AG04450 (cell line): ENCODE data around the gene MICALL2. TPM values are rescaled to one million over a fixed set of nuclear protein-coding genes. Genes with fewer than 3 reads are reported as not detected.

ENCODE experiments used
- CTCF ChIA-PET: fragments of 300-600, 350-600 bp; formaldehyde crosslinking; extraction: SDS; loops from one replicate; lab custom pipeline; 2022; ENCODE audit warnings: antibody characterized with exemption, inconsistent platforms; lab: Charles Lee
- POLR2A ChIA-PET: fragments of 350-600 bp; formaldehyde crosslinking; extraction: SDS; loops from one replicate; lab custom pipeline; 2021; ENCODE audit warnings: antibody characterized with exemption, inconsistent platforms; lab: Yijun Ruan, JAX
- DNase-seq: peaks from one replicate; pipeline ENCODE4 v3.0.0-alpha.2; 2011; ENCODE audit warnings: low read depth, low spot score
- H3K27ac ChIP-seq: one replicate; pipeline ENCODE4 v1.5.1; 2012; ENCODE audit warnings: low read depth, low read length, control low read depth
- H3K27me3 ChIP-seq: one replicate; pipeline ENCODE4 v1.6.0; 2012; ENCODE audit warnings: low read length; ENCODE audit not compliant: control insufficient read depth, insufficient read depth
- H3K4me3 ChIP-seq: 2 replicates; pipeline ENCODE4 v1.5.1; 2011; ENCODE audit warnings: mild to moderate bottlenecking, low read depth, low read length, control low read depth
- H3K9me3 ChIP-seq: 2 replicates; pipeline ENCODE4 v1.5.1; 2012; ENCODE audit warnings: low read length; ENCODE audit not compliant: control insufficient read depth, insufficient read depth
- polyA plus RNA-seq: library from polyadenylated mRNA; depleted of rRNA; stranded (reverse); fragments of >200 nt; gene quantifications from 2 replicates; pipeline ENCODE4 v1.2.3, GENCODE V29; 2011
- TF ChIP-seq, protein P1 (sequence below): IDR thresholded peaks from 2 replicates; pipeline ENCODE4 v1.5.1; 2011; ENCODE audit warnings: low read depth, low read length, control low read depth, inconsistent platforms

The MICALL2 gene
- polyA plus RNA-seq, 1 experiment: 8.5 TPM

DNA sequence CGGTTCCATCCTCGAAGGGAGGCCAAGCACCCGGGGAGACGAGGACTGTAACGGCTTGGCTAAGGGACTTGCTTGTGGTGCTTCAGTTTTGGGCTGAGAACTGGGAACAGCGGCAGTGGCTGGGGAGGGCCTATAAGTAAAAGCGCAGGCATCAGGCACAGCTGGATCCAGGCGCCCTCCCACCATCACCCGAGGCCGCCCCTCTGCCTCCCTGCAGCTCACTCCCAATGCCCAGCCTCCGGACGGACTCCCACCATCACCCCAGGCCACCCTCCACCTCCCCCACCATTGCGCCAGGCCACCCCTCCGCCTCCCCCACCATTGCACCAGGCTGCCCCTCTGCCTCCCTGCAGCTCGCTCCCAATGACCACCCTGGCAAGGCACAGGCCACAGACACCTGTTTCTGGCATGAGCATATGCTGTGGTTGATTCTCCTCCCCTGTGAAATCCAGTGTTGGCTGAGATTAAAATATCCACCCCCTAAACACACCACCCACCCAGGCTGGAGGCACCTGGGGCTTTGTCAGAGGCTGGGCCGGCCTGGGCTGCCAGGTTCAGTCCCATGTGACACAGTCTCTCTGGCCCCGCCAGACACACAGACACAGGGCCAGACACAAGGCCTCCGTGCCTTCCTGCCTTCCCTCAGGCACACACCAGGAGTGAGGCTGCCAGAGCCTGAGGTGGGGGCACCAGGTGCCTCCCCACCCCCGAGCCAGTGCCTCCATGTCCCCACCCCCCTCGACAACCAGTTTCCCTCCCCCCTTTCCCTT lies 16.7 kb downstream of the MICALL2 start:
- TF ChIP-seq, protein P1, sequence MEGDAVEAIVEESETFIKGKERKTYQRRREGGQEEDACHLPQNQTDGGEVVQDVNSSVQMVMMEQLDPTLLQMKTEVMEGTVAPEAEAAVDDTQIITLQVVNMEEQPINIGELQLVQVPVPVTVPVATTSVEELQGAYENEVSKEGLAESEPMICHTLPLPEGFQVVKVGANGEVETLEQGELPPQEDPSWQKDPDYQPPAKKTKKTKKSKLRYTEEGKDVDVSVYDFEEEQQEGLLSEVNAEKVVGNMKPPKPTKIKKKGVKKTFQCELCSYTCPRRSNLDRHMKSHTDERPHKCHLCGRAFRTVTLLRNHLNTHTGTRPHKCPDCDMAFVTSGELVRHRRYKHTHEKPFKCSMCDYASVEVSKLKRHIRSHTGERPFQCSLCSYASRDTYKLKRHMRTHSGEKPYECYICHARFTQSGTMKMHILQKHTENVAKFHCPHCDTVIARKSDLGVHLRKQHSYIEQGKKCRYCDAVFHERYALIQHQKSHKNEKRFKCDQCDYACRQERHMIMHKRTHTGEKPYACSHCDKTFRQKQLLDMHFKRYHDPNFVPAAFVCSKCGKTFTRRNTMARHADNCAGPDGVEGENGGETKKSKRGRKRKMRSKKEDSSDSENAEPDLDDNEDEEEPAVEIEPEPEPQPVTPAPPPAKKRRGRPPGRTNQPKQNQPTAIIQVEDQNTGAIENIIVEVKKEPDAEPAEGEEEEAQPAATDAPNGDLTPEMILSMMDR: no peak
- Histone ChIP-seq H3K9me3 (peaks cover 5% of the 10 kb centered on the region; the same call in 1 of the 2 replicates), H3K27ac (no peak overlapping the region), H3K27me3 (no peaks in the 10 kb centered on the region), H3K4me3 (no peak overlapping the region)
- ChIA-PET CTCF (interaction anchor here (0.6 to 2.6 kb wide), 3 partner anchors 10 to 129 kb away, joined by 5 to 13 read pairs (median 7); no protein-coding TSS in a partner anchor), POLR2A (no interaction called here)
- no peak for DNase-seq

DNA sequence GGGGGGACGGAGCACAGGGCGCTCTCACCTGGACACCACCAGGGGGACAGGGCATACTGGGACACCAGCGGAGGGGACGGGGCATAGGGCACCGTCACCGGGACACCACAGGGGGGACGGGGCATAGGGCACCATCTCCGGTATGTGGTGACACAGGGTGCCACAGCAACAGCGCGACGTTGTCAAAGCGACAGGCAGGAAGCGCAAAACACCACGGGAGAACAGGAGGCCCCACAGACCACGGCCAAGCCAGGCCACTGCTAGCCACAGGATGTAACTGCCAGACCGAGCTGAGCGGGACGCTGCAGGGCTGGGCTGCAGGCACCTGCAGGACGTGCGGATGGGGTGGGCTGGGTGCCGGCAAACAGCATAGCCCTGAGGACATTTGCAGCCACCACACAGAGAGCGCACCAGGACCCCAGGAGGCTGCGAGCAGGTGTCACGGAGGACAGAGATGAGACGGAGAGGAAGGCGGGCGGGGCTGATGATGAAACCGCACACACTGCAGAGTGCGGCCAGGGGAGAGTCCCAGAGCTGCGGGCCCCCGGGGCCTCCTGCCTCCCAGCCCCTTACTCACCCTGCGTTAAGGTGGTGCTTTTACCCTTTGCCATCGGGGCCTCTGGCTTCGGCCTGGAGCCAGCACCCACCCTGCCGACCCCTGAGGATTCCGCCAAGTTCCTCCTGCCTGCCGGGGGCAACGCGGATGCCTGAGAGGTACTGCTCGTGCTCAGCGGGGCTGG lies 17.5 kb downstream of the MICALL2 start:
- no peak overlapping the region for H3K4me3 ChIP-seq
- H3K27ac ChIP-seq: no peak overlapping the region
- POLR2A ChIA-PET: no interaction called here
- no peak for DNase-seq
- CTCF ChIA-PET: interaction anchor here (2.6 kb wide), 1 partner anchor 9 kb away, joined by 13 read pairs; no protein-coding TSS in a partner anchor
- peaks cover 5% of the 10 kb centered on the region; the same call in 1 of the 2 replicates for H3K9me3 ChIP-seq
- H3K27me3 ChIP-seq: no peaks in the 10 kb centered on the region
- TF ChIP-seq, protein P1: no peak

DNA sequence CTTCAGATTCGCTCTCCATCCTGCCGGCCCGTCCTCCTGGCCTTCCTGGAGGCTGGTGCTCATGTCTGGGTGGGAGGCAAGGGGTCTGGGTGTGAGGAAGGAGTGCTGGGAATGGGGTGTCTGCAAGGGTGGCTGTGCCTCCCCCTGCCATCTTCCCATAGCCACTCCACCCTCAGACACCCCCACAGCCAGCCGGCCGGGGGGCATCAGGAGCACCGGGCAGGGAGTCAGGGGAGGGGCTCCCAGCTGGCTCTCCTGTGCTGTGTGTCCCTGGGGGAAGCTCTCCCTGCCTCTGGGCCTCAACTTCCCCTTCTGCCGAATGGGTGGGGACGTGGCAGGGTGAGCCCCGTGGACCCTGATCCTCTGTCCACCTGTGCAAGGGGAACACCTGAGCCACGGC lies 18.6 kb downstream of the MICALL2 start:
- Histone ChIP-seq H3K4me3 (no peak overlapping the region), H3K27ac (no peak overlapping the region), H3K9me3 (peaks cover 5% of the 10 kb centered on the region; the same call in 1 of the 2 replicates), H3K27me3 (no peaks in the 10 kb centered on the region)
- DNase-seq: no peak
- TF ChIP-seq, protein P1: no peak
- ChIA-PET CTCF (interaction anchor here (2.6 kb wide), 1 partner anchor 8 kb away, joined by 13 read pairs; no protein-coding TSS in a partner anchor), POLR2A (no interaction called here)

DNA sequence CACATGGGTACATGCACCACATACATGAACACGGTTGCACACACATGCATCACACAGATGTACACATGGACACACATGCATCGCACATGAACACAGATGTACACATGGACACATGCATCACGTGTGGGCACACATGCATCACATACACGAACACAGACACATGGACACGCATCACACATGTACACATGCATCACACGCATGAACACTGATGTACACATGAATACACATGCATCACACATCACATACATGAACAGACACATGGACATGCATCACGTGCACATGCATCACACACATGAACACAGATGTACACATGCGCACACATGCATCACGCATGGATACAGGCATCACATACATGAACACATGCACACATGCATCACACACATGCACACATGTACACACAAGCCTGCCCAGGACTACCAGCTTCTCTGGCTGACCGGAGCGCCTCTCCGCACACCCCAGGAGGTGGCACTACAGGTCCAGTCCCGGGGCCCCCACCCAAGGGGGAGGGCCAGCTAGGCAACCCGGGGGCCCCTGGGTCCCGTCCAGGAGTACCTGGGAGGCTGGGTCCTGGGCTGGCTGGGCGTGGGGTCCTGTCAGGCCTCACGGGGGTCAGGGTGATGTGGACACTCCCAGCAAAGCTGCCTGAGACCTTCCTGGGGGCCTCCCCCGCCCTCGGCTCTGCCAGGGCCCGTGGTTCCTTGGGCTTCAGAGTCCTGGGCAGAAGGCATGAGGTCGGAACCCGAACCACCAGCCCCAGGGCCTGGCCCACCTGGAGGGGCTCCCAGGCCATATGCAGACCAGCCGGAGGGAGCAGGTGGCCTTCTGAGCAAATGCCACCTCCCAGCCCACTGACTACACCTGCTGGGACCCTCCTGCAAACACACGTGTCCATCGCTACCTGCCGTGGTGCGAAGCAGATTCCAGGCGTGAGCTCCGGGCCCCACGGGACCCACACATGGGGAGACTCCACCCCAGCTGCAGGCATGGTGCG lies 19.6 kb downstream of the MICALL2 start:
- CTCF ChIA-PET: interaction anchor here (2.6 kb wide), 1 partner anchor 7 kb away, joined by 13 read pairs; no protein-coding TSS in a partner anchor
- no peak overlapping the region for H3K4me3 ChIP-seq
- POLR2A ChIA-PET: no interaction called here
- no peak for DNase-seq
- no peak overlapping the region for H3K27ac ChIP-seq
- TF ChIP-seq, protein P1: no peak
- H3K9me3 ChIP-seq: peaks cover 5% of the 10 kb centered on the region; the same call in 1 of the 2 replicates
- no peaks in the 10 kb centered on the region for H3K27me3 ChIP-seq
